ENCODE data around the gene SEMA4D. TPM values are rescaled to one million over a fixed set of nuclear protein-coding genes. Genes with fewer than 3 reads are reported as not detected.

The SEMA4D gene
- total RNA-seq, 1 experiment from 2014 or later = 4.8 TPM

DNA sequence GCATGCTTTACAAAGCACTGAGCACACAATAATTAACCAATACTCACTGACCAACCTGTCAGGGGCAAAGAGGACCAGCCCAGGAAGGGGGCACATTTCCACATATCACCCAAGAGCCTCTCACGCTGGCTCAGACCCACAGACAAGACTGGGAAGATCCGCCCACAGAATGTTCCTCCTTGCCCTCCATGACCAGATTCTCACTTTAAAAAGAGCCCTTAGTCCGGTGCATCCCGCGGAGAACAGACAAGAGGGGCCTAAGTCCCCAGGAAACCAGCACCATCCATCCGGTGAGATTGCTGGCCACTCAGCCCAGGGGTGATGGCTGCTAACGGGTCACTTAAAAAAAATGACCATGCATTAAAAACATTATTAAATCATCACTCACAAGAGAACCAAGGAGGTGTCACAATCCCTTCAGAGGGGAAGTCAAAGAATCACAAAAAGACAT is 32.9 kb downstream of the SEMA4D start:
- no peak for DNase-seq (ENCODE audit: low spot score)

DNA sequence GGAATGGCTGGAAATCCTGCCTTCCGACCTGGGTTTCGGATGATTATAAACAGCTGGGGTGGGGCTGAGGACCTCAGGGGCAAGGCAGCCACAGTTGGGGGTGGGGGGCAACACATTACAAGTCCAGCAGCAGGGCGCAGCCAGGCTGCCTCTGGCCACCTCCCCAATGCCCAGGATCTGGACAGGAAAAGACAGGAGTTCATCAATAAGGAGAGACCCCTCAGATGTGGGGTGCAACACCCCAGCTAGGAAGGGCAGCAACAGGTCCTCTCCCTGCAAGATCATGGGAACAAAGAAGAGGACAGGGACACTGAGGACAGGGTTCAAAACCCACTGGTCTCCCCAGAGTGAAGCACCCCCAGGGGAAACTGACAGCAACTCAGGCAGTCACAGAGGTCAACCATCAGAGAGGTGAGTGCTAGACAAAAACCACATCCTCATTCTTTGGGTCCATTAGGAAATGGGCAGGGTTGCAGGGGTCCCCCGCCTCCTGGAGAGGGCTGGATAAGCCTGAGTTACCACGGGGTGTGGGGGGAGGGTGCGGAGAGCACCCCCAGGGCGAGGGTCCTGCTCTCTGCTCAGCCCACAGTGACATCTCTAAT is 33.5 kb downstream of the SEMA4D start:
- DNase-seq (ENCODE audit: low spot score) = no peak

DNA sequence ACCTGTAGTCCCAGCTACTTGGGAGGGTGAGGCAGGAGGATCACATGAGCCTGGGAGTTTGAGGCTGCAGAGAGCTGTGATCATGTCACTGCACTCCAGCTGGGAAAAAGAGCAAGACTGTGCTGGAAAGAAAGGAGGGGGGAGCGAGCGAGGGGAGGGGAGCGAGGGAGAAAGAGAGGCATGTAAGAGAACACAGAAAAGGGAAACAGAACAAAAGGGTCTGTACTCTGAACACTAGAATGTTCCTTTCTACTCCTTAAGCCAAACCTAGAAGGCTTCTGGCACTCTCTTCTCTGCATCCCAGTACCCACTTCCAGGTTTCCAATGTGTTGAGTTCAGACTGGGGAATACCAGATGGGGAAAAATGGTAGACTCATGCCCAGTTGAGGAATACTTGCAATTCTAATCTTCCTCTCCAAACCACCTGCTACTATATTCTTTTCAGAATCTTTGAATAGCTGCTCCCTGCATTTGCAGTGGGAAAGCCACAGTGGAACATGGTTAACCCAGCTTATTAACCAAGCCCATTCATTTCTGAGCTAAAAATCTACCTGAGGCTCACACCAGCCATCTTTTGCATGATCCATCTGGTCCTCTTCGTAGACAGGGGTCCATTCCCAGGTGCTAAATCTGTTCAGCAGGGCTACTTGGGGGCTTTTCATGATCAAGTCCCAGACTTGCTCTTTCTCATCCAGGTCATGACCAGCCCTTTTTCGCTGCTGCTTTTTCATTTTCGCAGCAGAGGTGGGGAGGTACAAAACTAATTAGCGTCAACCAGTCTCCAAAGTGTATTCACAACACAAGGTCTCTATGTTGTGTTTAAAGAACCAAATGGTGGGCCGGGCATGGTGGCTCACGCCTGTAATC is 34.9 kb downstream of the SEMA4D start:
- DNase-seq (ENCODE audit: low spot score) = no peak

DNA sequence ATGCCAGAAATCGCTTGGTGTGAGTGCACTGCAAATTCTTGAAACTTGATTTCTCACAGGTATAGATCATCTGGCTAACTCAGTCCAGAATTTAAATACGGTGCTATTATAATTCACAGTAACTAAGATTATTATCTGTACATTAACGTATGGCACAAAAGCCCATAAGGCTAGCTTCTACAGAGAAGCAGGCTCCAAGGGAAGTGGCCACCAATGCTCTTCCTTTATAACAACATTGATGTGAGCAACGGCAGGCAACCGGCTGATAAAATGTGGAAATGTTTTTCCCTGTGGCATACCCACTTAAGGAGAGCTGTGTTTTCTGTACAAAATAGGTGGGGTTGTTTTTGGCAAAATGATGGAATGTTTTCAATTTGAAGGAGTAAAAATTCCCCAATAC is 35.7 kb downstream of the SEMA4D start:
- DNase-seq (ENCODE audit: low spot score) = no peak

DNA sequence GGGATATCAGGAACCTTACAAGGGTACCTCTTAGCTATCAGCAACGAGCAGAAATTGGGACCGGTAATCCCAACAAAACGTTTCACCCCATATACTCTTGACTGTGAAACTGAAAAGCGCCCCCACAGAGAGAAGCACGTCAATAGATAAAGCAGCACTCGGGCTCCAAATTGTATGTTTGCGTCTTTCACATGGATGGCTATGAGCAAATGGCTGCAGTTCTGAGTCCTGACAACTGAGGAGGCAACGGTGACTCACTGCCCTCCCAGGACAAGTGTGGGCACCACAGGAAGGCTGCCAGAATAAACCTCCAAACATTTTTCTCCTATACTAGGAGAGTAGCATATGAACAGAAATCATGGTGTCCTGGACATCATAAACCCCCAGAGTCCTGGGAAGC is 36.6 kb downstream of the SEMA4D start:
- peak; percentile 65 for DNase-seq (ENCODE audit: low spot score)

DNA sequence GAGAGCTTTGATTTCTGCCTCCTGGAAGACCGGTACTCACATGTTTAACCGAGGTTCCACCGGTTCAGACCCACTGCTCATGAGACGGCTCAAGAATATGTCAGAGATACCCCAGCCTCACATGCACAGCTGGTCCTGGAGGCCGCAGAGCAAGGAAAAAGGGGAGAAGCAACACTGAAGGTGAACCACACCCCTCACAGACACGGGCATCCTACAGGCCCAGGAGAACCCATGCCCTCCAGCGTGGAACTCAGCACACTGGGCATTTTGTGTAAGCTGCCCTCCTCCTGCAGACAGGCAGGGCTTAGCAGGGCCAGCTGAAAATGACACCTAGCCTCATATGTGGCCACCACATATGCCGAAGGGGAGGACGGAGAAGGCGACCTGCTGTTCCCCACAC is 37.4 kb downstream of the SEMA4D start:
- no peak for DNase-seq (ENCODE audit: low spot score)

DNA sequence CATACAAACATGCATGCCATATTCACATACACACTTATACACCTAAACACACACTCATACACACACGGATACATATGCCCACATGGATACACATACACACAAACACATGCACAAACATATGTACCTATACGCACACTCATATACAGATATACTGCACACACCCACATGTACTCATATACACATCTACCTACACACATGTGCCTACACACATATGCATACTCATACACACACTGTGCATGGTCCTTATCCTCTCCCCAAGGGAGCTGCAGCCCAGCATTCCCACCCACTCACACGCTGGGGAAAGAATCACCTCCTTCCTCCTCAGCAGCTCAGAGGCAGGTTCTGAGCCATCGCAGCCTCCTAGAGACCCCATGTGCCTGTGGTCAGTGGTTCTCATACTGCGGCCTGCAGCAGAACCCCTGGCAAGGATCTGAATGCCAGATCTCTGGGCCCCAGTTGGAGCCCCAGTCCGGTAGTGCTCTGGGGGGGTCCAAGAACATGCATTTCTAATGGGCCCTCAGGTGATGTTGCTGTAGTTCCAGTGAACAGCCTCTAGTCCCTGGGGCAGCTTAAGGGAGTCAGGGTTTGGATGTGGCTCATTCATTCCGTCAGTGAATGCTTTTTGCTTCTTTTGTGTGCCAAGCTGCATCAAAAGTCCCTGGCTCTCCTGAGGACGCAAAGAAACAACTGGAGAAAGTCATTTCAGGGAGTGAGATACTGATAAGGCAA is 39.0 kb downstream of the SEMA4D start:
- DNase-seq (ENCODE audit: low spot score) = no peak

DNA sequence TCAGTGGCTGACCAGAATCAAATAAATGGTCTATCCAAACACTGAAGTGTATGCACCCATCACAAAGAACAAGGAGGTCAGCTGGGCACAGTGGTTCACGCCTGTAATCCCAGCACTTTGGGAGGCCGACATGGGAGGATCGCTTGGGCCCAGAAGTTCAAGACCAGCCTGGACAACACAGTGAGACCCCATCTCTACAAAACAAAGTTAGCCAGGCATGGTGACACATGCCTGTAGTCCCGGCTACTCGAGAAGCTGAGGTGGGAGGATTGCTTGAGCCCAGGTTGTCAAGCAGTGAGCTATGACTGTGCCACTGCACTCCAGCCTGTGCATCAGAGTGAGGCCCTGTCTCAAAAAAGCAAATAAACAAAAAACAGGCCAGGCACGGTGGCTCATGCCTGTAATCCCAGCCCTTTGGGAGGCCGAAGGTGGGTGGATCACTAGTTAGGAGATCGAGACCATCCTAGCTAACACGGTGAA is 40.5 kb downstream of the SEMA4D start:
- DNase-seq (ENCODE audit: low spot score) = no peak

DNA sequence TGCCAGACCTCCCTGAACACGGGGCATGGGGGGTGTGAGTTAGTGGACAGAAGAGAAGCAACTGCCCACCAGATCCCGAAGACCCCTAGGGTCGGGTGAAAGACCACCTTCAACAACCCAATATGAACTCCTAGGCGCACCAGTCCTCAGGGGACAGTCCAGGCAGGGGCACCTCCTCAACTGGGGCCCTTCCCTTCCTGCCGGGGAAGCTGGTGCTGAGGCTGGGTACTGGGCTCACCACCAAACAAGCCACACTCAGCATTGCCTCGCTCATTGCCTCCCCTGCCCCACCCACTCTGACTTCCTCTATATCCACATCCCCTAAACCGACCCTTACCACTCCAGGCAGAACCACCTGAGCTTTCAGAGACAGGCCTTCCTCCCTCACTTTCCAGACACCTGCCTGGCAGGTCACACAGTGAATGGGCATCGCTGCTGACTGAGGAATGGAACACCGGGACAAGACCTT is 42.5 kb downstream of the SEMA4D start:
- no peak for DNase-seq (ENCODE audit: low spot score)

DNA sequence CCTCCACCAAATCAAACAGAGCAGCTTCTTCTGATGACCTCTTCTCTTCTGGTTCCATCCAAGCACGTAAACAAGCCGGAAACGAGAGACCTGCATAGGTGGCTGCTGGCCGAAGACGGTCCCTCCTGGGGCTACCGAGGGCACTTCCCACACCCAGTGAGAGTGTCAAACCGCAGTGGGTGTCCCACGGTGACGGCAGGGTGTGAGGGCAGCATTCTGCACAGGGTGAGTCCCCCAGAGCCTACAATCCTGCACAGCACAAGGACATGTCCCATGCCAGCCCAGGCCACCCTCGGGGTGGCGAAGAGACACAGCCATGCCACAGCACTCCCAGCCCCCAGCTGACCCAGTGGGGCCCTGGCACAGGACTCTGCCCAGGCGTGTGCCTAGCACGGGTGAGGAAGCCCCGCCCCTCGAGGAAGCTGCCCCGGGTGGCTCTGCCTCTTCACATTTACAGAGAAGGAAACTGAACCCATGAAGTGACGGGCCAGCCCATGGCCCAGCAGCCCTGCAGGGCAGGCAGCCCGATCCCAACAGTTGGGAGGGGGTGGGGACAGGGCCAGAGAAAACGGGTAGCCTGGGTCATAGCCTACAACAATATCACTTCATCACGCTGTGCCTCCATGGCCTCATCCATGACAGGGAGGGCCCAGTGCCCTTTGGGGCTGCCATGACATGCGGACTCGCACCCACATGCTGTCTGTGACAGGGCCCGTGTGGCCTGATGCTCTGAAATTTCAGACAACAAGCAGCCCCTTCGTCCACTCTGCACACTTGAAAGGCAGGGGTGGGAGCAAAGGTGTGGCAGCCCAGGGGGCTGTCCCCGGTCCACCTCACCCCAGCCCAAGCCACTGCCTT is 43.2 kb downstream of the SEMA4D start:
- DNase-seq (ENCODE audit: low spot score) = no peak

DNA sequence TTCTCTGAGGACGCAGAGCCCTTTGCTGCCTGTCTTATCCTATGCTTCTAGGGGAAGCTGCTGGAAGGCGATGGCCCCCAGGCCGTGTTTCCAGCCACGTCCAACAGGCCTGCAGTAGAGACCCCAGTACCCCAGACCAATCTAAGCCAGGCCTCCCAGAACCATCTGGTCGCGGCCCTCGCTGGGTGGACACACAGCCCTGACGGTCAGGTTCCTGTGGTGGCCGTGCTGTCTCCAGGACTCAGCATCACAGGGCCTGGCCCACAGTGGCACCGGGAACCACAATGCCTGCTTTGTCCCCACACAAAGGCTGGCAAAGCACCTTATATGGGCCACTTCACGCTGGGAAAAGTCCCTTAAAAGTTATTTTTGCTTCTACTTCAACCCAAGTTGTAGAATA is 44.5 kb downstream of the SEMA4D start:
- DNase-seq (ENCODE audit: low spot score) = no peak

DNA sequence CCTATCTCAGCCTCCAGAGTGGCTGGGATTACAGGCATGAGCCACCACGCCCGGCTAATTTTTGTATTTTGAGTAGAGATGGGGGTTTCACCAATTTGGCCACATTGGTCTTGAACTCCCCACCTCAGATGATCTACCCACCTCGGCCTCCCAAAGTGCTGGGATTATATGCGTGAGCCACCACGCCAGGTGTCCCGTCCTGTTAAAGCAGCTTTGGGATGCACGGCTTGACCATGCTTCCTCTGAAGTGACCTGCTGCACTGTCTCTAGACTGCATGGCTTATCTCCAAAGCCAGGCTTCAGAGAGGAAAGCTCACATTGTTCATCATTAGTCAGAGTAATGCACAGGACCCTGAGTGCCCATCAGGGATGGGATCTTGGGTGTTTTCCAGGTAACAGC is 45.4 kb downstream of the SEMA4D start:
- no peak for DNase-seq (ENCODE audit: low spot score)

DNA sequence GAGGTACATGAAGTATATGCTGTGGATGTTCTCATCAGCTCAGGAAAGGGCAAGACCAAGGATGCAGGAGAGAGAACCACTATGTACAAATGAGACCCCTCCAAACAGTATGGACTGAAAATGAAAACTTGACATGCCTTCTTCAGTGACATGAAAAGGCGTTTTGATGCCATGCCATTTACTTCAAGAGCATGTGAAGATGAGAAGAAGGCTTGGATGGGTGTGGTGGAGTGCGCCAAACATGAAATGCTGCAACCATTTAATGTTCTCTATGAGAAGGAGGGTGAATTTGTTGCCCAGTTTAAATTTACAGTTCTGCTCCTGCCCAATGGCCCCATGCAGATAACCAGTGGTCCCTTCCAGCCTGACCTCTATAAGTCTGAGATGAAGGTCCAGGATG is 47.7 kb downstream of the SEMA4D start:
- no peak for DNase-seq (ENCODE audit: low spot score)

DNA sequence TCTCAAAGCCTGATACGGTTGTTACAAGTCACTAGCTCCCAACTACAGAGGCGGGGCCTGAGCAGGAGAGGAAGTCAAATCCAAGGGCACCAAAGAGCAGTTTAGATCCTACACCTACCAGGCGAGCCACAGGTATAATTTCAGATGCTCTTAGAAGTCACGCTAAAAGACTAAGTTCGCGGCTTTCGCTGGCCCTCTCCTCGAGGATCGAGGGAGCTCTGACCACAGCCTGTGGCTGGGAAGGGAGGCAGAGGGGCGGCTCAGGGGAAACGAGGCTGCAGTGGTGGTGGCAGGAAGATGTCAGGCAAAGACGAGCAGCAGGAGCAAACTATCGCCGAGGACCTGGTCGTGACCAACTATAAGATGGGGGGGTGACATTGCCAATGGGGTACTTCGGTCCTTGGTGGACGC is 48.6 kb downstream of the SEMA4D start:
- no peak for DNase-seq (ENCODE audit: low spot score)

DNA sequence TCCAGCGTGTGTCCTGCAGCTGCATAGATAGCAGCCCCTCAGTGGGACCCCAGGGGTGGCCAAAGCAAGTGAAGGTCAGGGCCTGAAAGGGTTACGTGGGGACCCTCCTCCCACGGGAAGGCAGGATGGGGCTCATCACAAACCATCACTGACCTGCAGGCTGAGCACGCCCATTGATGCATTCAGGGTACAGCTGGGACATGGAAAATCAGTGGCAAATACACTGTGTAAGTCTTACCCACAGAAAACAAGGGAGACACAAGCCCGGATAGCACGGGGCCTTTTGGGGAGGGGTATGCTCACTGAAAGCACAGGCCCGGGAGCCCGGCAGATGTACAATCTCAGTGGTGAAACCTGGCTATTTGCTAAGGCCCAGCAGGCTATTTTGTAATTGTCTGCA is 49.1 kb downstream of the SEMA4D start:
- no peak for DNase-seq (ENCODE audit: low spot score)

DNA sequence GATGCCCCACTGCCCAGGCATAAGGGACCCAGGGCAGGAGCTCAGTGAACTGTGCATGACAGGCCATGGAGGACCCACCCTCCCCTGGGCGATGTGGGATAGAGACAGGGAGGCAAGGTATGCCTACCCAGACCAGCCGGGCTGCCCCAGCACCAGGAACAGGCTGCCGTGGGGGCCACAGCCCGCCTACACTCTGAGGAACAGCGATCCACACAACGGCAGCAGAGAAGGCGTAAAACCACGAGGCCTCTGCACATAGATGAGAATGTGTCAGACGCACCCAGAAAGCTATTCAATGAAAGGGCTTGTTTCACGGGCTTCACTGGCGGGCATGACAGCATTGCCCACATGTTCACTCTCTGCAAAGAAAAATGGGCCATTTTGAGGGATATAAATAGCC is 49.5 kb downstream of the SEMA4D start:
- DNase-seq (ENCODE audit: low spot score) = no peak

DNA sequence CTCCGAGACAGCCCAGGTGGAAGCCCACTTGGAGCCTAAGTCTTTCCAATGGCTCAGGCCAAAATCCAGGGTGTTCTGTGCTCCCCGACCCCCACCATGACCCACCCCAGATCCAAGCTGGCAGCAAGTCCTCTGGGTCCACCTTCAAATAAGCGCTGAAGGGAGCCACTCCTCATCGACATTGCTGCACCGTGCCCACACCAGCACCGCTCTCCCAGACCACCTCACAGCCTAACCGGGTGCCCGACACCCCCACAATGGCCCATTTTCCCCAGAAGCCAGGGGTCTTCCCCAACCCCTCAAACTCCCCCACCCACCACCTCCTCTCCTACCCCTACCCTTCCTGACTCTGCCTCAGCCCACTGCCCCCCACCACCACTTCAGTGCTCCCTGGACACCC is 50.5 kb downstream of the SEMA4D start:
- no peak for DNase-seq (ENCODE audit: low spot score)

DNA sequence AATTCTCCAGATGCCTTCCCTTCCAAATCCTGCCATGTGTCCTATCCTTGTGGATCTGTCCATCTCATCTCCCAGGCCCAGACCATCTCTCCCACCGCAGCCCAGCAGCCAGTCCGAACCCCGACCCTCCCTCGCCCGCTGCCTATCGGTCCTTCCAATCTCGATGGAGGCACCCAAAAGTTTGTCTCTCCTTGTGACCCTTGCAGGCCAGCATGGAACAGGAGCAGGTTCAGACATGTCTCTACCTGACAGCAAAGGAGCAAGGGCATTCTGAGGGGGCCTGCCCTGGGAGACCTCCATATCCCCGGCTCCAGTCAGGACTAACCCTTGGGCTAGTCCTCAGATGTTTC is 51.0 kb downstream of the SEMA4D start:
- no peak for DNase-seq (ENCODE audit: low spot score)

DNA sequence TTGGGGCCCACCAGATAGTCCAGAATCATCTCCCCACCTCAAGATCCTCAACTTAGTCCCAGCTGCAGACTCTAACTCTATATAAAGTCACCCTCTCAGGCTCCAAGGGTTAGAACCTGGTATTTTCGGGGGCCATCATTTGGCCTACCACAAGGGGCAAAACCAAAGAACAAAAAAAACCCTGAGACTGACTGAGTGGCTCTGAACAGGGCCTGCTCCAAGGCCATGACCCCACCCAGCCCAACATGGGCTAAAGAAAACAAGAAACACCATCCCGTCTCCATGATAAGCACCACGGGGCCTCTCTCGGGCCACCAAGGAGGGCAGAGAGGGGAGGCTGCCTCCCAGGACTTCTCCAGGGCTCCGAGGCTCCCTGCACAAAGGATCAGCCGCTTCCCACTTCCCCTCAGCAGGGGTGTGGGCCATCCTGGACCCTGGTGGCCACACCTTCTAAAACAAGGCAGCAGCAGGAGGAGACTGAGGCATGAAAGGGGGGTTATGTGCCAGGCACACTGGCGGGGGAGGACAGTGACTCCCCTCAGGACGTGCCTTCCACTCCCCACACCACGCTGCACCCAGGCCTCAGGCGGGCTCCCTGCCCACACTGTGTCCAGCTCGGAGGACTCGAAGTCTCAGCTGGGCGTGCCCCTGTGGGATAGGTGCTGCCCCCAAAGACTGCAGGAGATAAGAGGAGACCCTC is 51.5 kb downstream of the SEMA4D start:
- DNase-seq (ENCODE audit: low spot score) = no peak

DNA sequence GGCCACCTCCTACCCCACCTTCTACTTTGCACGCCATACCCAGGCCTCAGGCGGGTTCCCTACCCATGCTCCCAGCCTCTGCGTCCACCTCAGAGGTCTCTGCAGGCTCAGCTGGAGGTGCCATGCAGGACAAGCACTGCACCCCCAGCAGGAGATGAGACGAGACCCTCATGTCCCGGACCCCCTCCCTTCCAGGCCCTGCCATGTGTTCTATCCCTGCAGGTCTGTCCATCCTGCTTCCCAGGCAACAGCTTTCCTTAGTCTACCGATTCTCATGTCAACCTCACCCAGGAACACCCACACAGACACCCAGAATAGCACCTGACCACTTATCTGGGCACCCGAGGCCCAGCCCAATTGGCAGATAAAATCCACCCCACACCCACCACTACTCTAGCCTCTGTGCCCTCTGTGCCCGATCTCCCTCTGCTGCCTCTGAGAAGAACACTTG is 52.1 kb downstream of the SEMA4D start:
- no peak for DNase-seq (ENCODE audit: low spot score)

All from H4 (cell line).